HG02759 (cell line): Measurements from ENCODE around the gene PLK2.

Experiments
- ATAC-seq: cut with Tn5 transposase; IDR thresholded peaks from one replicate; pipeline ENCODE4 v1.9.1; 2021; ENCODE audit warnings: mild to moderate bottlenecking, moderate library complexity; ENCODE audit not compliant: unreplicated experiment

PLK2 gene

GRCh38 chr5:58460002-58460731, at the start of gene PLK2:
TSS of gene PLK2 (minus strand) at chr5:58460086. CDS start at chr5:58459959, 127 bp downstream.
- peak; percentile 76 for ATAC-seq

- no peak for ATAC-seq
Observed at GRCh38 chr5:58507715-58508114, 47.8 kb upstream of the PLK2 start.

GRCh38 chr5:58505971-58506640, 46.2 kb upstream of the PLK2 start:
- ATAC-seq, result peak; percentile 69

GRCh38 chr5:58505502-58505901, 45.6 kb upstream of the PLK2 start:
- ATAC-seq, result no peak

- no peak for ATAC-seq
Observed at GRCh38 chr5:58504766-58505165, 44.9 kb upstream of the PLK2 start.

- ATAC-seq, result no peak
Observed at GRCh38 chr5:58503390-58504046, 43.6 kb upstream of the PLK2 start.

- no peak for ATAC-seq
Observed at GRCh38 chr5:58501778-58502417, 42.0 kb upstream of the PLK2 start.

GRCh38 chr5:58499941-58500340, 40.1 kb upstream of the PLK2 start:
- ATAC-seq, result no peak

GRCh38 chr5:58499231-58499630, 39.3 kb upstream of the PLK2 start:
- ATAC-seq, result no peak

GRCh38 chr5:58498340-58498942, 38.6 kb upstream of the PLK2 start:
- ATAC-seq, result no peak

GRCh38 chr5:58497921-58498320, 38.0 kb upstream of the PLK2 start:
- no peak for ATAC-seq

GRCh38 chr5:58497386-58497785, 37.5 kb upstream of the PLK2 start:
- ATAC-seq, result no peak

GRCh38 chr5:58496488-58496887, 36.6 kb upstream of the PLK2 start:
- ATAC-seq, result no peak

- no peak for ATAC-seq
Observed at GRCh38 chr5:58493141-58493540, 33.3 kb upstream of the PLK2 start.

GRCh38 chr5:58491216-58491892, 31.5 kb upstream of the PLK2 start, which contains the start of gene GAPT:
TSS of gene GAPT (plus strand) at chr5:58491435. CDS start at chr5:58494537, 3,102 bp downstream.
- peak; percentile 70 for ATAC-seq

- peak; percentile 60 for ATAC-seq
Observed at GRCh38 chr5:58490402-58491050, 30.6 kb upstream of the PLK2 start.

GRCh38 chr5:58486290-58486689, 26.4 kb upstream of the PLK2 start:
- ATAC-seq, result no peak

GRCh38 chr5:58484505-58484904, 24.6 kb upstream of the PLK2 start:
- no peak for ATAC-seq

GRCh38 chr5:58482536-58482935, 22.6 kb upstream of the PLK2 start:
- ATAC-seq, result no peak

GRCh38 chr5:58481828-58482227, 21.9 kb upstream of the PLK2 start:
- no peak for ATAC-seq
